ENCODE data around the gene ARAF. TPM values are rescaled to one million over a fixed set of nuclear protein-coding genes. Genes with fewer than 3 reads are reported as not detected.
A peak's percentile ranks its signal among the peaks of the same experiment; 100 is the strongest.

ARAF gene
- total RNA-seq, 2 experiments from 2014 or later: 61.5 to 73.1 TPM

- H3K4me1 Mint-ChIP-seq: no peaks in the 10 kb centered on the region
- CTCF ChIA-PET: interaction anchor here (0.6 kb wide), 1 partner anchor 37 kb away, joined by 3 read pairs; no protein-coding TSS in a partner anchor
- ATAC-seq (no peak), DNase-seq (no peak)
- H3K36me3 Mint-ChIP-seq: no peaks in the 10 kb centered on the region
- no peak overlapping the region for H3K27ac Mint-ChIP-seq
- no peaks in the 10 kb centered on the region for H3K27me3 Mint-ChIP-seq
- no peaks in the 10 kb centered on the region for H3K9me3 Mint-ChIP-seq (ENCODE audit: low read depth)
- no peak overlapping the region for H3K4me3 Mint-ChIP-seq
Measured at GRCh38 chrX:47608130-47608810, 47.3 kb downstream of the ARAF start.

- DNase-seq (no peak), ATAC-seq (no peak)
- CTCF ChIA-PET: no interaction called here
- H3K4me1 Mint-ChIP-seq: no peaks in the 10 kb centered on the region
- H3K27me3 Mint-ChIP-seq: no peaks in the 10 kb centered on the region
- no peaks in the 10 kb centered on the region for H3K9me3 Mint-ChIP-seq (ENCODE audit: low read depth)
- H3K36me3 Mint-ChIP-seq: no peaks in the 10 kb centered on the region
- no peak overlapping the region for H3K4me3 Mint-ChIP-seq
- no peak overlapping the region for H3K27ac Mint-ChIP-seq
Measured at GRCh38 chrX:47610511-47610910, 49.5 kb downstream of the ARAF start.

- no peaks in the 10 kb centered on the region for H3K27me3 Mint-ChIP-seq
- no peak for ATAC-seq
- CTCF ChIA-PET: no interaction called here
- no peaks in the 10 kb centered on the region for H3K9me3 Mint-ChIP-seq (ENCODE audit: low read depth)
- no peak overlapping the region for H3K4me3 Mint-ChIP-seq
- no peak for DNase-seq
- H3K36me3 Mint-ChIP-seq: no peaks in the 10 kb centered on the region
- H3K27ac Mint-ChIP-seq: no peak overlapping the region
- H3K4me1 Mint-ChIP-seq: no peaks in the 10 kb centered on the region
Measured at GRCh38 chrX:47611489-47611888, 50.5 kb downstream of the ARAF start.

- Mint-ChIP-seq H3K4me3 (no peak overlapping the region), H3K9me3 (ENCODE audit: low read depth) (no peaks in the 10 kb centered on the region), H3K27ac (no peak overlapping the region), H3K27me3 (no peaks in the 10 kb centered on the region), H3K36me3 (no peaks in the 10 kb centered on the region), H3K4me1 (no peaks in the 10 kb centered on the region)
- ATAC-seq (no peak), DNase-seq (no peak)
- CTCF ChIA-PET: no interaction called here
Measured at GRCh38 chrX:47611926-47612325, 50.9 kb downstream of the ARAF start.

- ATAC-seq (no peak), DNase-seq (no peak)
- H3K27ac Mint-ChIP-seq: no peak overlapping the region
- H3K9me3 Mint-ChIP-seq (ENCODE audit: low read depth): no peaks in the 10 kb centered on the region
- peaks cover 1% of the 10 kb centered on the region for H3K27me3 Mint-ChIP-seq
- H3K4me1 Mint-ChIP-seq: no peaks in the 10 kb centered on the region
- H3K4me3 Mint-ChIP-seq: no peak overlapping the region
- no peaks in the 10 kb centered on the region for H3K36me3 Mint-ChIP-seq
- CTCF ChIA-PET: no interaction called here
Measured at GRCh38 chrX:47612418-47612817, 51.4 kb downstream of the ARAF start.

GRCh38 chrX:47613082-47613481 lies 52.1 kb downstream of the ARAF start:
- CTCF ChIA-PET: no interaction called here
- Mint-ChIP-seq H3K9me3 (ENCODE audit: low read depth) (no peaks in the 10 kb centered on the region), H3K4me1 (no peaks in the 10 kb centered on the region), H3K27me3 (peaks cover 8% of the 10 kb centered on the region), H3K27ac (no peak overlapping the region), H3K36me3 (no peaks in the 10 kb centered on the region), H3K4me3 (no peak overlapping the region)
- ATAC-seq: no peak
- DNase-seq: no peak

GRCh38 chrX:47614618-47615017 lies 53.6 kb downstream of the ARAF start:
- H3K4me3 Mint-ChIP-seq: no peak overlapping the region
- H3K9me3 Mint-ChIP-seq (ENCODE audit: low read depth): no peaks in the 10 kb centered on the region
- no peak for DNase-seq
- no peak for ATAC-seq
- H3K36me3 Mint-ChIP-seq: no peaks in the 10 kb centered on the region
- CTCF ChIA-PET: no interaction called here
- peaks cover 17% of the 10 kb centered on the region for H3K27me3 Mint-ChIP-seq
- no peak overlapping the region for H3K27ac Mint-ChIP-seq
- H3K4me1 Mint-ChIP-seq: peaks cover 3% of the 10 kb centered on the region

GRCh38 chrX:47618923-47619485 lies 58.0 kb downstream of the ARAF start:
- H3K4me1 Mint-ChIP-seq: peaks cover 9% of the 10 kb centered on the region
- no peak for DNase-seq
- peak overlapping the region; percentile 43 for H3K4me3 Mint-ChIP-seq
- no peak for ATAC-seq
- H3K9me3 Mint-ChIP-seq (ENCODE audit: low read depth): no peaks in the 10 kb centered on the region
- peaks cover 47% of the 10 kb centered on the region for H3K27me3 Mint-ChIP-seq
- no peaks in the 10 kb centered on the region for H3K36me3 Mint-ChIP-seq
- CTCF ChIA-PET: interaction anchor here (1.5 kb wide), 1 partner anchor 10 kb away, joined by 4 read pairs; no protein-coding TSS in a partner anchor
- no peak overlapping the region for H3K27ac Mint-ChIP-seq

GRCh38 chrX:47619486-47620302 lies 58.7 kb downstream of the ARAF start, which contains the start of gene SYN1:
SYN1 (minus strand) TSS chrX:47619857; CDS start chrX:47619728, 129 bp downstream.
- Mint-ChIP-seq H3K36me3 (no peaks in the 10 kb centered on the region), H3K4me3 (peak within 1 kb of the TSS; percentile 47), H3K9me3 (ENCODE audit: low read depth) (no peaks in the 10 kb centered on the region), H3K27me3 (peaks cover 50% of the 10 kb centered on the region), H3K4me1 (peaks cover 11% of the 10 kb centered on the region), H3K27ac (no peak within 1 kb of the TSS)
- CTCF ChIA-PET: interaction anchor here (1.5 kb wide), 1 partner anchor 9 kb away, joined by 4 read pairs; no protein-coding TSS in a partner anchor
- ATAC-seq (peak; percentile 89), DNase-seq (peak; percentile 83)

GRCh38 chrX:47620303-47620685 lies 59.3 kb downstream of the ARAF start:
- DNase-seq (no peak), ATAC-seq (no peak)
- CTCF ChIA-PET: interaction anchor here (1.5 kb wide), 1 partner anchor 8 kb away, joined by 4 read pairs; no protein-coding TSS in a partner anchor
- H3K4me1 Mint-ChIP-seq: peaks cover 11% of the 10 kb centered on the region
- H3K4me3 Mint-ChIP-seq: no peak overlapping the region
- H3K36me3 Mint-ChIP-seq: no peaks in the 10 kb centered on the region
- H3K9me3 Mint-ChIP-seq (ENCODE audit: low read depth): no peaks in the 10 kb centered on the region
- H3K27ac Mint-ChIP-seq: no peak overlapping the region
- peaks cover 53% of the 10 kb centered on the region for H3K27me3 Mint-ChIP-seq

Small RNA genes lying within 50 kb of the gene (microRNA-seq; reads per million reads assigned to microRNA genes)
- not detected for gene MIR4769

Other genes with a start within 250 kb of the ARAF start
- under 1 TPM; 0.19 to 0.23 TPM for gene ZNF157, start 190.6 kb upstream of the ARAF start, total RNA-seq
- 10 to 100 TPM in 1 of 2 experiments, 1 to 10 TPM in 1; 9.5 to 10.4 TPM for gene ZNF41, start 78.0 kb upstream of the ARAF start, total RNA-seq
- 10 to 100 TPM; 14.5 to 23.5 TPM for gene TIMP1, start 21.2 kb downstream of the ARAF start, total RNA-seq
- under 1 TPM; 0.09 to 0.15 TPM for gene SYN1, start 58.7 kb downstream of the ARAF start, total RNA-seq
- 1 to 10 TPM; 2.7 to 4.0 TPM for gene CFP, start 68.7 kb downstream of the ARAF start, total RNA-seq
- 10 to 100 TPM; 51.4 to 57.4 TPM for gene ELK1, start 89.4 kb downstream of the ARAF start, total RNA-seq
- gene UXT, start 98.0 kb downstream of the ARAF start, total RNA-seq: 100 to 1,000 TPM; 118 to 151 TPM